SK-N-MC (cell line): ENCODE results near the gene ABCA8.
"Not testable (repeated sequence)": the region's sequence is repeated elsewhere in the genome, so short reads cannot be mapped to it uniquely, and the experiment has no call there.

Experiments
- DNase-seq: peaks from one replicate; pipeline ENCODE4 v3.0.0-alpha.2; 2011; ENCODE audit warnings: low read depth, low spot score
- H3K27ac ChIP-seq: fragments of 200-600 bp; sonication (generic); 2 replicates; pipeline ENCODE4 v1.5.1; 2016; ENCODE audit warnings: mixed run types
- H3K36me3 ChIP-seq: fragments of 200-600 bp; sonication (generic); 2 replicates; pipeline ENCODE4 v1.6.1; 2017; ENCODE audit warnings: antibody characterized with exemption, low read length, mixed read lengths; ENCODE audit not compliant: insufficient read depth
- H3K4me3 ChIP-seq: fragments of 200-600 bp; sonication (generic); 2 replicates; pipeline ENCODE4 v1.5.1; 2016
- H3K9ac ChIP-seq: fragments of 200-600 bp; sonication (generic); 2 replicates; pipeline ENCODE4 v1.8.0; 2017; ENCODE audit warnings: mixed run types, mixed read lengths; ENCODE audit not compliant: insufficient read length
- H3K9me3 ChIP-seq: fragments of 200-600 bp; sonication (generic); 2 replicates; pipeline ENCODE4 v1.6.1; 2017; ENCODE audit warnings: low read depth, mild to moderate bottlenecking, antibody characterized with exemption, low read length, moderate library complexity, mixed read lengths
- EZH2 ChIP-seq: fragments of 200-600 bp; sonication (generic); IDR thresholded peaks from one replicate; pipeline ENCODE4 v1.6.1; 2017; ENCODE audit warnings: antibody characterized with exemption
- FOXP2 ChIP-seq: optimal IDR thresholded peaks from 2 replicates; pipeline ENCODE3; 2011; ENCODE audit warnings: mild to moderate bottlenecking, moderate library complexity; ENCODE audit not compliant: insufficient read depth; ENCODE audit errors: extremely low read length, control extremely low read depth
- POLR2AphosphoS5 ChIP-seq: IDR thresholded peaks from 2 replicates; pipeline ENCODE4 v1.6.1; 2012; ENCODE audit warnings: mild to moderate bottlenecking, low read depth, low read length, borderline replicate concordance

ABCA8 gene

DNA sequence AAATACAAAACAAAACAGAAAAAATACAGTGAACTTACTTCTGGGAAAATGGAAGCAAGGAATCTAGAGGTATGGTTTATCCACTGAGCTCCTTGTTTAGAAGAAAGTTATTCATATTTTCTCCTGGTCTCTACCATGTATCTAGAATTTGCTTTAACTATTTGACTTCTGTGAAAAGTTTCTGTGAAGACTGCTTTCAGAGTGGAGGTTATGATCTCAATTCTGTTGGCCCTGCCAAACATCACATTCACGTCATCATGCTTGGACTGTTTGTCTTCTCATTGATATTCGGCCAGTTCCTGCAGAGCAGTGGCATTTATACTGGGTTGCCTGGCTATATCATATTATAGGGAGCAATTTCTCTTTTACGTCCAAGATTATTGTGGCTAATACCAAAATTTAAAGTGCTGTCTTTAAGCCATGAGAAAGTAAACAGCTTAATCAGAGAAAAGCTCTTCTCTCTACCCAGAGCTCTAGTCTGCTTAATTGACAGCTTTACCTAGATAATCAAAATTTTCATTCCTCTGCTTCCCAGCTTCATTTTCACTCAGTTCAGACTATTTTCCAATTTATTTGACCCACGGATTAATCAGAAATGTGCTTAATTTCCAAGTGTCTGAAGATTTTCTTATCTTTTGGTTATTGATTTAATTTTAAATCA, at the start of gene ABCA8:
Gene ABCA8 (minus strand): TSS at position 212 of the 661 bp plus-strand sequence. CDS start 13,358 bp downstream, outside the sequence.
- H3K9ac ChIP-seq = no peak within 1 kb of the TSS
- H3K4me3 ChIP-seq = no peak within 1 kb of the TSS
- TF ChIP-seq POLR2AphosphoS5 (no peak), FOXP2 (no peak), EZH2 (no peak)
- DNase-seq = no peak
- H3K27ac ChIP-seq = peak within 1 kb of the TSS; percentile 47
- no peaks in the 10 kb centered on the region for H3K36me3 ChIP-seq
- H3K9me3 ChIP-seq = no peaks in the 10 kb centered on the region

GRCh38 chr17:69004759-69005158, 49.6 kb upstream of the ABCA8 start:
- not testable (repeated sequence) for H3K27ac ChIP-seq, DNase-seq, H3K4me3 ChIP-seq, H3K36me3 ChIP-seq, H3K9me3 ChIP-seq, H3K9ac ChIP-seq

- not testable (repeated sequence) for DNase-seq
Measured at GRCh38 chr17:68999743-69000142, 44.6 kb upstream of the ABCA8 start.

GRCh38 chr17:68993112-68993511, 37.9 kb upstream of the ABCA8 start:
- no peak overlapping the region for H3K4me3 ChIP-seq
- DNase-seq = no peak
- no peaks in the 10 kb centered on the region for H3K9me3 ChIP-seq
- H3K27ac ChIP-seq = no peak overlapping the region
- TF ChIP-seq EZH2 (no peak), FOXP2 (no peak), POLR2AphosphoS5 (no peak)
- H3K36me3 ChIP-seq = no peaks in the 10 kb centered on the region
- H3K9ac ChIP-seq = no peak overlapping the region

More at GRCh38 chr17:68999743-69000142, 44.6 kb upstream of the ABCA8 start:
- H3K36me3 ChIP-seq, H3K4me3 ChIP-seq, H3K9ac ChIP-seq, H3K27ac ChIP-seq, H3K9me3 ChIP-seq: not testable (repeated sequence)

DNA sequence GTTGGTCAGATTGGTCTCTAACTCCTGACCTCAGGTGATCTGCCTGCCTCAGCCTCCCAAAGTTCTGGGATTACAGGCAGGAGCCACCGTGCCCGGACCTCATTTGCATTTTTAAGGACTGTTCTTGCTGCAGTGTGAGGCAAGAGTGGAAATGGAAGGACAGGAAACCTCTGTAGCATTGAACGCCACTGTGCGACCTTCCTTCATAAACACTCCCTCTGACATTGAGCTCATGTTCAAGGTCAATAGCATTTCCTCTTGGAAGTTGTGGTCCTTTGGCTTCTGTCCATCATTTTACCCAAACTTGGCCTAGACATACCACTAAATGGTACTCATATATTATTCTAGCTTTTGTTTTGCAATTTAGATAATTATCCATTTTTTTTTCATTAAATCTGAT, 32.8 kb upstream of the ABCA8 start:
- DNase-seq = no peak

GRCh38 chr17:68981288-68981687, 26.1 kb upstream of the ABCA8 start:
- TF ChIP-seq POLR2AphosphoS5 = no peak
- no peak for TF ChIP-seq FOXP2
- no peak for TF ChIP-seq EZH2

More for the DNA sequence above, 32.8 kb upstream of the ABCA8 start:
- no peaks in the 10 kb centered on the region for H3K9me3 ChIP-seq
- no peak overlapping the region for H3K27ac ChIP-seq
- H3K36me3 ChIP-seq = no peaks in the 10 kb centered on the region
- TF ChIP-seq EZH2 (no peak), FOXP2 (no peak), POLR2AphosphoS5 (no peak)
- H3K9ac ChIP-seq = no peak overlapping the region
- H3K4me3 ChIP-seq = no peak overlapping the region

DNA sequence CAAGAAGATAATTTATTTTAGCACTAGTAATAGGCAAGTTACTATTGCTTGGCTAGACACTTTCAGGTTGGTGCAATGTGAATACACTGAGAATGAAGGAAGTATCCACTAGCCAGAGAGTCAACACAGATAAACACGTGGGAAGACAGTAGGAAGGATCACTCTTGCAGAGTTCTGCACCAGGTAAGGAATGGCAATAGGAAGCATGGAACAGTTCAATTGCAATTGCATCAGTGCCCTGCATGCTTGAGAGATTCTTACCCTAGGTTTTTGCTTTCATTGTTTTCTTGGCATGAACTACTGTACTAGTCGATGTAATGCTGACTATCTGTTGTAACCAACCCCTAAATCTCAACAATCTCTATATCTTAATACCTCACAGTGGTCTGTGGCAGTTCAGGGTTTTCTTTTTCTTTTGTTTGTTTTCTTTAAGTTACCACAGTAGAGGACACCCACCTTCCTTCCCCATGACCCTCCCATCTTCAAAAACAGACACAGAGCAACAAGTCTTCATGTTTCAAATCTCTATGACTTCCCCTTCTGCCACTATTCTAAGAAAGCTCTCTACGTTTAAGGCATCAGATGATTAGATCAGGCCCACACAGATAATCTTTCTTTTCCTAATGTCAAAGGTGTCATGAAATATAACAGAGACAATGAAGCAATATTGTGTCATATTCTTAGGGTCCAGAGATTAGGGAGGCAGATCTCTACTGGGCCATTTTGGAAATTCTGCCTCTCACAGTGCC, 18.1 kb upstream of the ABCA8 start:
- H3K27ac ChIP-seq = no peak overlapping the region
- no peak overlapping the region for H3K4me3 ChIP-seq
- H3K9ac ChIP-seq = no peak overlapping the region
- DNase-seq = no peak
- H3K9me3 ChIP-seq = no peaks in the 10 kb centered on the region
- no peak for TF ChIP-seq FOXP2
- TF ChIP-seq POLR2AphosphoS5 = no peak
- no peak for TF ChIP-seq EZH2
- H3K36me3 ChIP-seq = no peaks in the 10 kb centered on the region

More at GRCh38 chr17:68981288-68981687, 26.1 kb upstream of the ABCA8 start:
- Histone ChIP-seq H3K27ac (no peak overlapping the region), H3K9me3 (no peaks in the 10 kb centered on the region), H3K4me3 (no peak overlapping the region), H3K9ac (no peak overlapping the region), H3K36me3 (no peaks in the 10 kb centered on the region)
- peak; percentile 14 for DNase-seq

DNA sequence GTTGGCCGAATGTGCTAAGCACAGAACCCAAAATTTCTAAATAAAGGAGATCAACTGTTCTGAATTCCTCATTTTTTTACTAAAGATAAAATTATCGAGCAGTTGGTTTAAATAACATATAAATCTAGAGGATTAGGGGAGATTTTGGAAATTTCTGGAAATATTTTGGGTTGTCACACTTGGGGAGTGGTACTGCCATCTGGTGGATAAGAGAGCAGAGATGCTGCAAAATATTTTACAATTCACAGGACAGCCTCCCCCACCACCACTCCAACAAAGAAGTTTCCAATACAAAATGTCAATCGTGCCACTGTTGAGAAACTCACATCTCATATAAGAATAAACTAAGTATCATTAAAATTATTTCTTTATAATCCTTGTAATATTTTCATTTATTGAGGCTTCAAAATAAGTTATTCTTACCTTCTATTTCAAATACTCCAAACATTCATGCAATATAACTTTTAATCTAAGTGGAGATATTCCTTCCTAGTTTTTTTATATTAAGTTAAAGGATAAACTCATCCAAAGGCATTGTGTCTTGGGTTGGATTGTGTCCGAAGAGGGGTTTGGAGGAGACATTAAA, 17.0 kb upstream of the ABCA8 start:
- Histone ChIP-seq H3K9me3 (no peaks in the 10 kb centered on the region), H3K9ac (no peak overlapping the region), H3K36me3 (no peaks in the 10 kb centered on the region), H3K27ac (no peak overlapping the region), H3K4me3 (no peak overlapping the region)
- peak; percentile 22 for DNase-seq
- TF ChIP-seq POLR2AphosphoS5 (no peak), EZH2 (no peak), FOXP2 (no peak)
